HEK293 (cell line): ENCODE data around the gene CIDEB.

Experiments used
- CTCF ChIA-PET: fragments of 350-600 bp; formaldehyde crosslinking; extraction: SDS; loops from one replicate; lab custom pipeline; 2021; ENCODE audit warnings: antibody characterized with exemption; lab: Yijun Ruan, JAX
- POLR2A ChIA-PET: fragments of 300-600 bp; formaldehyde crosslinking; extraction: SDS; loops from one replicate; lab custom pipeline; 2020; ENCODE audit warnings: antibody characterized with exemption, inconsistent platforms; lab: Yijun Ruan, JAX
- H3K27ac ChIP-seq: fragments of 200-500 bp; sonication (Bioruptor generic); 2 replicates; pipeline ENCODE4 v1.5.1; 2014; ENCODE audit warnings: low read depth, low read length, control low read depth, inconsistent platforms; ENCODE audit errors: extremely low read depth
- H3K36me3 ChIP-seq, 2 experiments: fragments of 200-500 bp in 1 of 2; sonication (Bioruptor generic) in 1 of 2; 1 replicate in 1 of 2; 2 replicates in 1 of 2; pipeline ENCODE4 v1.5.1; 2014 to 2017; ENCODE audit warnings: inconsistent platforms in 2 of 2, low read length in 2 of 2; ENCODE audit not compliant: control insufficient read depth in 2 of 2, insufficient read depth in 1 of 2
- H3K4me1 ChIP-seq: fragments of 200-500 bp; sonication (Bioruptor generic); 2 replicates; pipeline ENCODE4 v1.5.1; 2014; ENCODE audit warnings: mild to moderate bottlenecking, low read length, inconsistent platforms; ENCODE audit not compliant: control insufficient read depth, insufficient read depth
- H3K4me3 ChIP-seq: 2 replicates; pipeline ENCODE4 v1.5.1; 2011; ENCODE audit warnings: low read depth, mild to moderate bottlenecking, control low read depth, low read length, moderate library complexity
- H3K9me3 ChIP-seq: fragments of 200-500 bp; sonication (Bioruptor generic); 2 replicates; pipeline ENCODE4 v1.5.1; 2014; ENCODE audit warnings: low read depth, low read length, inconsistent platforms; ENCODE audit not compliant: control insufficient read depth, insufficient read depth
- BCL11A ChIP-seq: fragments of 450-650 bp; formaldehyde crosslinking; IDR thresholded peaks from 2 replicates; pipeline ENCODE4 v1.5.1; 2016; ENCODE audit warnings: low read depth, missing biosample characterization, missing genetic modification characterization
- GLIS2 ChIP-seq: fragments of 450-650 bp; formaldehyde crosslinking; IDR thresholded peaks from 2 replicates; pipeline ENCODE4 v1.5.1; 2016; ENCODE audit warnings: missing biosample characterization, missing genetic modification characterization
- INSM2 ChIP-seq: fragments of 450-650 bp; formaldehyde crosslinking; IDR thresholded peaks from 2 replicates; pipeline ENCODE4 v1.5.1; 2016; ENCODE audit warnings: missing biosample characterization, missing genetic modification characterization
- PRDM10 ChIP-seq: fragments of 450-650 bp; formaldehyde crosslinking; IDR thresholded peaks from 2 replicates; pipeline ENCODE4 v1.5.1; 2016; ENCODE audit warnings: missing biosample characterization, missing genetic modification characterization
- SP3 ChIP-seq: fragments of 450-650 bp; formaldehyde crosslinking; IDR thresholded peaks from 2 replicates; pipeline ENCODE4 v1.5.1; 2016; ENCODE audit warnings: missing biosample characterization, missing genetic modification characterization
- TCF7L2 ChIP-seq: IDR thresholded peaks from 2 replicates; pipeline ENCODE4 v1.6.1; 2011; ENCODE audit warnings: low read depth, mild to moderate bottlenecking, inconsistent platforms, low read length, moderate library complexity, borderline replicate concordance
- ZBTB10 ChIP-seq: fragments of 450-650 bp; formaldehyde crosslinking; IDR thresholded peaks from 2 replicates; pipeline ENCODE4 v1.5.1; 2016; ENCODE audit warnings: missing biosample characterization, missing genetic modification characterization
- ZBTB17 ChIP-seq: fragments of 450-650 bp; formaldehyde crosslinking; IDR thresholded peaks from 2 replicates; pipeline ENCODE4 v1.5.1; 2016; ENCODE audit warnings: missing biosample characterization, missing genetic modification characterization
- ZBTB49 ChIP-seq: fragments of 450-650 bp; formaldehyde crosslinking; IDR thresholded peaks from 2 replicates; pipeline ENCODE4 v1.5.1; 2016; ENCODE audit warnings: missing biosample characterization, missing genetic modification characterization, low read depth
- ZEB2 ChIP-seq: fragments of 450-650 bp; formaldehyde crosslinking; IDR thresholded peaks from 2 replicates; pipeline ENCODE4 v1.5.1; 2016; ENCODE audit warnings: missing biosample characterization, missing genetic modification characterization
- ZNF140 ChIP-seq: fragments of 450-650 bp; formaldehyde crosslinking; IDR thresholded peaks from 2 replicates; pipeline ENCODE4 v1.5.1; 2016; ENCODE audit warnings: missing biosample characterization, missing genetic modification characterization
- ZNF169 ChIP-seq: fragments of 450-650 bp; formaldehyde crosslinking; IDR thresholded peaks from 2 replicates; pipeline ENCODE4 v1.5.1; 2016; ENCODE audit warnings: missing biosample characterization, missing genetic modification characterization
- ZNF19 ChIP-seq: fragments of 450-650 bp; formaldehyde crosslinking; IDR thresholded peaks from 2 replicates; pipeline ENCODE4; 2016; ENCODE audit warnings: missing biosample characterization, missing genetic modification characterization, low read depth
- ZNF202 ChIP-seq: fragments of 450-650 bp; formaldehyde crosslinking; IDR thresholded peaks from 2 replicates; pipeline ENCODE4 v1.5.1; 2016; ENCODE audit warnings: missing biosample characterization, missing genetic modification characterization, borderline replicate concordance
- ZNF223 ChIP-seq: fragments of 450-650 bp; formaldehyde crosslinking; IDR thresholded peaks from 2 replicates; pipeline ENCODE4 v1.5.1; 2016; ENCODE audit warnings: missing biosample characterization, missing genetic modification characterization
- ZNF324 ChIP-seq: fragments of 450-650 bp; formaldehyde crosslinking; IDR thresholded peaks from 2 replicates; pipeline ENCODE4 v1.5.1; 2016; ENCODE audit warnings: missing biosample characterization, missing genetic modification characterization
- ZNF391 ChIP-seq: fragments of 450-650 bp; formaldehyde crosslinking; IDR thresholded peaks from 2 replicates; pipeline ENCODE4 v1.5.1; 2016; ENCODE audit warnings: low read depth, missing biosample characterization, missing genetic modification characterization, borderline replicate concordance
- ZNF426 ChIP-seq: fragments of 450-650 bp; formaldehyde crosslinking; IDR thresholded peaks from 2 replicates; pipeline ENCODE4 v1.5.1; 2017; ENCODE audit warnings: missing biosample characterization, missing genetic modification characterization, mild to moderate bottlenecking, inconsistent platforms, moderate library complexity
- ZNF600 ChIP-seq: fragments of 450-650 bp; formaldehyde crosslinking; IDR thresholded peaks from 2 replicates; pipeline ENCODE4 v1.5.1; 2016; ENCODE audit warnings: missing biosample characterization, missing genetic modification characterization
- ZNF658 ChIP-seq: fragments of 450-650 bp; formaldehyde crosslinking; IDR thresholded peaks from 2 replicates; pipeline ENCODE4; 2016; ENCODE audit warnings: missing biosample characterization, missing genetic modification characterization
- ZNF777 ChIP-seq: fragments of 450-650 bp; formaldehyde crosslinking; IDR thresholded peaks from 2 replicates; pipeline ENCODE4 v1.5.1; 2017; ENCODE audit warnings: missing biosample characterization, missing genetic modification characterization, borderline replicate concordance
- ZNF791 ChIP-seq: fragments of 450-650 bp; formaldehyde crosslinking; IDR thresholded peaks from 2 replicates; pipeline ENCODE4 v1.5.1; 2016; ENCODE audit warnings: missing biosample characterization, missing genetic modification characterization
- ZSCAN16 ChIP-seq: fragments of 450-650 bp; formaldehyde crosslinking; IDR thresholded peaks from 2 replicates; pipeline ENCODE4 v1.5.1; 2016; ENCODE audit warnings: missing biosample characterization, missing genetic modification characterization

CIDEB gene

GRCh38 chr14:24347134-24347533 lies 39.4 kb upstream of the CIDEB start:
- no peaks in the 10 kb centered on the region for H3K36me3 ChIP-seq
- no peak for TF ChIP-seq SP3 (tag by site-specific recombination)
- TF ChIP-seq ZNF777 (tag by site-specific recombination): no peak
- TF ChIP-seq ZNF791: no peak
- no peak for TF ChIP-seq TCF7L2
- no peak for TF ChIP-seq ZNF169 (tag by site-specific recombination)
- H3K27ac ChIP-seq: no peak overlapping the region
- CTCF ChIA-PET: interaction anchor here (0.5 to 1.7 kb wide), 6 partner anchors 10 to 964 kb away, joined by 3 to 12 read pairs (median 3); no protein-coding TSS in a partner anchor
- POLR2A ChIA-PET: no interaction called here
- H3K9me3 ChIP-seq: no peaks in the 10 kb centered on the region
- no peak overlapping the region for H3K4me3 ChIP-seq
- H3K4me1 ChIP-seq: no peaks in the 10 kb centered on the region

- no peaks in the 10 kb centered on the region for H3K9me3 ChIP-seq
- CTCF ChIA-PET: interaction anchor here (0.5 to 2.8 kb wide), 6 partner anchors 11 to 93 kb away, joined by 3 to 17 read pairs (median 4); no protein-coding TSS in a partner anchor
- no peak overlapping the region for H3K27ac ChIP-seq
- no peaks in the 10 kb centered on the region for H3K36me3 ChIP-seq
- no peak overlapping the region for H3K4me3 ChIP-seq
- H3K4me1 ChIP-seq: no peaks in the 10 kb centered on the region
- POLR2A ChIA-PET: no interaction called here
- TF ChIP-seq ZNF600 (tag by site-specific recombination): no peak
- no peak for TF ChIP-seq INSM2 (tag by site-specific recombination)
- no peak for TF ChIP-seq ZEB2 (tag by site-specific recombination)
- TF ChIP-seq ZBTB49: no peak
- TF ChIP-seq ZNF223 (tag by site-specific recombination): no peak
- TF ChIP-seq ZNF391: no peak
- no peak for TF ChIP-seq BCL11A (tag by site-specific recombination)
- no peak for TF ChIP-seq ZBTB10
- TF ChIP-seq ZSCAN16 (tag by site-specific recombination): no peak
- no peak for TF ChIP-seq GLIS2
- 0 out of 2 replicates have a peak, but pooled peaks have one; percentile 25 for TF ChIP-seq ZNF19 (tag by site-specific recombination)
- TF ChIP-seq ZBTB17 (tag by site-specific recombination): no peak
- TF ChIP-seq ZNF426: peak; percentile 57
- TF ChIP-seq ZNF324 (tag by site-specific recombination): no peak
- TF ChIP-seq PRDM10 (tag by site-specific recombination): no peak
- no peak for TF ChIP-seq ZNF658 (tag by site-specific recombination)
- 0 out of 2 replicates have a peak, but pooled peaks have one; percentile 21 for TF ChIP-seq ZNF140
- no peak; the same call in 1 of the 2 replicates for TF ChIP-seq ZNF202 (tag by site-specific recombination)
Measured at GRCh38 chr14:24343795-24344660, 36.3 kb upstream of the CIDEB start.
